ENCODE results near the gene PBX2. TPM values are rescaled to one million over a fixed set of nuclear protein-coding genes. Genes with fewer than 3 reads are reported as not detected.

Gene PBX2
- total RNA-seq, 2 donors from 2014 or later = 61.5 to 102 TPM

DNA sequence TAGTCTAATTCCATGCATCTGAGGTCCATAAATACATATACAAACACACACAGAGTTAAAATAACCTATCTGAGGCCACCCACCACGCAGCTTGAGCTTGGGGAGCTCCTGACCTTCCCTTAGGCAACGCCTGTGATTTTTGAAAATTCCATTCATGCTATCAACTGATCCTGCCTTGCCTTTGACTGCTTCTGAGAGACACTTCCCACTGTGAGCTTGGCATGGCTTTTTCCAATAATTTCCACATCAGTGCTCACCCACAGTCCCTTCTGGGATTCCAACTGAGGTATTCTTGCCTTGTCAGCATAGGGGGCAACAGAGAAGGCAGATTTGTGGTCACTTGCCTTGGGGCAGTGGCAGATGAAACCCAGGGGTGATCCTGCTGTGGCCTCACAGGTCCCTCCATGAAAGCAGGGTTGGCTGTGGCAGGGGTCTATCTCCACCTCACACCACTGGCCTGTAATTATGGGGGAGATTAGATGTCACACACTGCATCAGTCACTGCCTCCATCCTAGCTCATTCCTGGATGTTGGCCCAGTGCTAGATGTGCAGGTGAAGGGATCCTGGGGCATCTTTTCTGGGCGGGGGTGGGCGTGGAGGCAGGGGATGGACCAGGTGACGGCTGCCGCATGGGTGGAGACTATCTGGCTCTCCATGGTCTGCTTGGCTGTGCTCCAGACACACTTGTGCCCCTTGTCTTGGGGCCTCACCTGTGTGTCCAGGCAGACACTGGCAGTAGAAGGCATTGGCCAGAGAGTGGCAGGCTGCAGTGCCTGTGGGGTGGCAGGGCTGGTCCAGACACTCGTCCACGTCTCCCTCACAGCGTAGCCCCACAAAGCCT lies 13.6 kb upstream of the PBX2 start:
- Histone ChIP-seq H3K9me3 (no peaks in the 10 kb centered on the region), H3K4me3 (no peak overlapping the region), H3K4me1 (replicated peaks) (no peaks in the 10 kb centered on the region), H3K27me3 (replicated peaks; ENCODE audit: insufficient read depth) (no peaks in the 10 kb centered on the region), H3K27ac (no peak overlapping the region), H3K36me3 (no peaks in the 10 kb centered on the region)
- no peak for TF ChIP-seq POLR2A (IDR thresholded peaks at IDR 0.05)
- no peak for TF ChIP-seq POLR2AphosphoS5 (IDR thresholded peaks at IDR 0.05)
- TF ChIP-seq, protein P1, sequence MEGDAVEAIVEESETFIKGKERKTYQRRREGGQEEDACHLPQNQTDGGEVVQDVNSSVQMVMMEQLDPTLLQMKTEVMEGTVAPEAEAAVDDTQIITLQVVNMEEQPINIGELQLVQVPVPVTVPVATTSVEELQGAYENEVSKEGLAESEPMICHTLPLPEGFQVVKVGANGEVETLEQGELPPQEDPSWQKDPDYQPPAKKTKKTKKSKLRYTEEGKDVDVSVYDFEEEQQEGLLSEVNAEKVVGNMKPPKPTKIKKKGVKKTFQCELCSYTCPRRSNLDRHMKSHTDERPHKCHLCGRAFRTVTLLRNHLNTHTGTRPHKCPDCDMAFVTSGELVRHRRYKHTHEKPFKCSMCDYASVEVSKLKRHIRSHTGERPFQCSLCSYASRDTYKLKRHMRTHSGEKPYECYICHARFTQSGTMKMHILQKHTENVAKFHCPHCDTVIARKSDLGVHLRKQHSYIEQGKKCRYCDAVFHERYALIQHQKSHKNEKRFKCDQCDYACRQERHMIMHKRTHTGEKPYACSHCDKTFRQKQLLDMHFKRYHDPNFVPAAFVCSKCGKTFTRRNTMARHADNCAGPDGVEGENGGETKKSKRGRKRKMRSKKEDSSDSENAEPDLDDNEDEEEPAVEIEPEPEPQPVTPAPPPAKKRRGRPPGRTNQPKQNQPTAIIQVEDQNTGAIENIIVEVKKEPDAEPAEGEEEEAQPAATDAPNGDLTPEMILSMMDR (IDR thresholded peaks at IDR 0.05) = no peak
- 84% methylated on average over 9 of the region's 9 CpGs for WGBS
- intact Hi-C loops (cut with DNase I) = no loop called here
- DNase-seq (ENCODE audit: low spot score) = no peak

DNA sequence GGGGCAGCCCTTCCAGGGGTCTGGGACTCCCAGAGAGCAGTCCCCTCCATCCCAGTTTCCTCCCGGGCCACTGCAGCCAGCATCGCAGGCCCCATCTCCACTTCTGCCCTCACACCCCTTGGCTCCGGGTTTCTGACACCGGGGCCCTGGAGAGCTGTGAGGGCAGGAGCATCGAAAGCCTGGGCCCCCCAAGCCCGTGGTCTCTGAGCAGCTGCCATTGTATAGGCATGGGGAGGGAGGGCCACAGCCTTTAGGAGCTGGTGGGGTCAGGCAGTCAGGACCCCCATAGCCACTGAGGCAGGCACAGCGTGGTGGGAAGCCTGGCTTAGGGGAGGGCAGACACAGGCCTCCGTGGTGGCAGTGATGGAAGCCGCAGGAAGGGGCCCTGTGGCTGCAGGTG lies 12.2 kb upstream of the PBX2 start:
- WGBS = 81% methylated on average over 9 of the region's 9 CpGs
- Histone ChIP-seq H3K27ac (no peak overlapping the region), H3K36me3 (no peaks in the 10 kb centered on the region), H3K9me3 (no peaks in the 10 kb centered on the region), H3K4me3 (no peak overlapping the region), H3K4me1 (replicated peaks) (no peaks in the 10 kb centered on the region), H3K27me3 (replicated peaks; ENCODE audit: insufficient read depth) (no peaks in the 10 kb centered on the region)
- intact Hi-C loops (cut with DNase I) = no loop called here
- TF ChIP-seq, protein P1 (IDR thresholded peaks at IDR 0.05) = no peak
- no peak for DNase-seq (ENCODE audit: low spot score)

DNA sequence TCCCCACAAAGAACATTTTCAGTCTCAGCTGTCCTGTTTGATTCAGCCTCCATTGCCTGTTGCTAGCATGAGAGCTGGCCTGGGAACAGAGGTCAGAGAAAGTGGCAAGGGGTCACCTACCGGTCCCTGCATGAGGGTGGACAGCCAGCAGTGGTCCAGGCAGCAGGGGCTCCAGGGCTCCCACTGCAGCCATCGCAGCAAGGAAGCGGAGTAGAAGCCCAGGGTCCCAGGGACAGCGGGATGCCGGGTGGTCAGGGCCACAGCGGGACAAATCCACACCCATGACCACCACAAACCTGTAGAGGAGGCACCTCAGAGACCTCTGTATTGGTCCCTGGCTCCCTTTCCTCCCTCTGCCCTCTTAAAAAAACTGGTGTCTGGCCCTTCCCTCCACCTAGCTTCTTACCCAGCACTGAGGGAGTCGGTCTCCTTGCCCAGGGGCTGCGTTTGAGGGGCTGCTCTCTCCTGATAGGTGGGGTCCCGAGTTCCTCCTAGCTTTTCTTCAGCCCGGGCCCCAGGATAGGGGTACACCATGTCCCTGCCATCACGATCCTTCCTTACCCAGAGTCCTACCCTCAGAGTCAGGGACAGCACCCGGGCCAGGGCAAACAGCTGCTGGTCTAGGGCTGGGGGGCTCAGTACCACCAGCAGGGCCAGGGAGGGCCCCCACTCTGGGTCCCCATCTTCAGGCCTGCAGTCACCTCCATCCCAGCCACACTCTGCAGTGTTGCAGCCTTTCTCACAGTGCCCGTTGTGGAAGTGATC lies 10.9 kb upstream of the PBX2 start:
- no peaks in the 10 kb centered on the region for H3K27me3 ChIP-seq (replicated peaks; ENCODE audit: insufficient read depth)
- H3K4me1 ChIP-seq (replicated peaks) = no peaks in the 10 kb centered on the region
- no peak overlapping the region for H3K4me3 ChIP-seq
- no peaks in the 10 kb centered on the region for H3K36me3 ChIP-seq
- no peaks in the 10 kb centered on the region for H3K9me3 ChIP-seq
- intact Hi-C loops (cut with DNase I) = no loop called here
- WGBS = 92% methylated on average over 13 of the region's 13 CpGs
- TF ChIP-seq POLR2AphosphoS5 (IDR thresholded peaks at IDR 0.05) = no peak
- TF ChIP-seq, protein P1 (IDR thresholded peaks at IDR 0.05) = no peak
- DNase-seq (ENCODE audit: low spot score) = no peak
- no peak overlapping the region for H3K27ac ChIP-seq

DNA sequence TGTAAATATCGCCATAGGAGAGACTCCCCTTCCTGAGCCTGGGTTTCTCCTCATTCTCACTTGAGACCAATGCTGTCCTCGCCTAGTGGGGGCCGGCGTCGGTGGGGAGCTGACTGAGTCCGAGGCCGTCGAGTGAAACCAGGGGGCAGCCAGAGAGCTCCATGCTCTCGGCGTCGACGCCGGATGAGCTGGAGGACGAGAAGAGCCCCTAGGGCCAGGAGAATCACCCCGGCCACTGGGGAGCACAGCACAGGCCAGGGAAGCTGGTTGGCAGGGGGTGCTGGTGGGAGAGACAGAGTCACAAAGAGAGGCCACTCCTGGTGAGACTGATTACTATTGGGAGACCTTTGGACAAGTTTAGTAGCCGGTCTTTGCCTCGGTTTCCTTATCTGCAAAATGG lies 8.9 kb upstream of the PBX2 start:
- H3K4me3 ChIP-seq = no peak overlapping the region
- DNase-seq (ENCODE audit: low spot score) = no peak
- intact Hi-C loops (cut with DNase I) = loop anchor here (5.0 kb wide), 1 partner anchor 773 kb away; no protein-coding TSS in a partner anchor
- no peaks in the 10 kb centered on the region for H3K27me3 ChIP-seq (replicated peaks; ENCODE audit: insufficient read depth)
- H3K4me1 ChIP-seq (replicated peaks) = no peaks in the 10 kb centered on the region
- H3K27ac ChIP-seq = no peak overlapping the region
- TF ChIP-seq POLR2A (IDR thresholded peaks at IDR 0.05) (no peak), POLR2AphosphoS5 (IDR thresholded peaks at IDR 0.05) (no peak)
- TF ChIP-seq, protein P1 (IDR thresholded peaks at IDR 0.05) = no peak
- WGBS = 90% methylated on average over 17 of the region's 17 CpGs
- no peaks in the 10 kb centered on the region for H3K36me3 ChIP-seq
- no peaks in the 10 kb centered on the region for H3K9me3 ChIP-seq

All from prostate gland (tissue), 2 donors.